ENCODE measurements around the gene MMP15. TPM values are rescaled to one million over a fixed set of nuclear protein-coding genes. Genes with fewer than 3 reads are reported as not detected.

The MMP15 gene
- total RNA-seq, 8 experiments from 2014 or later = 2.6 to 30.3 (median 14.8) TPM

DNA sequence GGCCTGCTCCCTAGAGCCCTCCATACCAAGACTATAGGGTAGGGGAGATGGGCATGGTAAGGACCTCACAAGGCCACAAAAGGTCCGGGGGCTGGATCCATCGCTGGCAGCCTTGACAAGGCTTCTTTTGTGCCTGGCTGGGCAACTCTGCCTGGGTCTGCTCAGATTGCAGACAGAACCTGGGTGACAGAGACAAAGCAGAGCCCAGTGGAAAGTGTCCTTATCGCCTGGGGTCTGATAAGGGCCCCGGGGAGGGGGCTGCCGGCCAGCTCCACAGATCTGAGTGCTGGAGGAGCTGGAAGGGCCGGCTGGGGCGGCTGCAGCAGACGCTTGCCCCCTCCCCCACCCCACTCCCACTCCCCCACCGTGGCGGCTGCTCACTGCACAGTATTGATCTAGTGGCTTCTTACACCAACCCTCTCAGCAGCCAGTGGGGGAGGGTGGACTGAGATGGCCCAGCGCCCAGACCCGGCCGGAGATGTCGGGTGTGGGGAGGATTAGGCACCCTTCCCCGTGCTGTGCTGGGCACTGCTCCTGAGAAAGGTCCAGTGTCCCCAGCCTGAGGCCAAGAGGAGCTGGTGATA, 7.2 kb downstream of the MMP15 start:
- Histone ChIP-seq H3K4me1 (replicated peaks in 1 of 2) (peaks cover 28 to 32% of the 10 kb centered on the region in 2 donors), H3K4me3 (no peak overlapping the region), H3K27ac (peak overlapping the region; percentile 58 to 72)
- 30 to 70% (median 50%) methylated on average over 1 to 2 of the region's 15 CpGs; no CpG with 5 or more reads in 5 of the 10 experiments for WGBS, 10 experiments
- in situ Hi-C loops (cut with MboI; ENCODE audit: low pct_unique_long_range_greater_than_20kb in 2 of 9, low sequenced_read_pairs in 9 of 9, unreplicated experiment in 9 of 9) = no loop called here
- peak in 6 of 8 experiments; percentile 28 to 88 (median 84) for ATAC-seq (replicated peaks in 6 of 8)

DNA sequence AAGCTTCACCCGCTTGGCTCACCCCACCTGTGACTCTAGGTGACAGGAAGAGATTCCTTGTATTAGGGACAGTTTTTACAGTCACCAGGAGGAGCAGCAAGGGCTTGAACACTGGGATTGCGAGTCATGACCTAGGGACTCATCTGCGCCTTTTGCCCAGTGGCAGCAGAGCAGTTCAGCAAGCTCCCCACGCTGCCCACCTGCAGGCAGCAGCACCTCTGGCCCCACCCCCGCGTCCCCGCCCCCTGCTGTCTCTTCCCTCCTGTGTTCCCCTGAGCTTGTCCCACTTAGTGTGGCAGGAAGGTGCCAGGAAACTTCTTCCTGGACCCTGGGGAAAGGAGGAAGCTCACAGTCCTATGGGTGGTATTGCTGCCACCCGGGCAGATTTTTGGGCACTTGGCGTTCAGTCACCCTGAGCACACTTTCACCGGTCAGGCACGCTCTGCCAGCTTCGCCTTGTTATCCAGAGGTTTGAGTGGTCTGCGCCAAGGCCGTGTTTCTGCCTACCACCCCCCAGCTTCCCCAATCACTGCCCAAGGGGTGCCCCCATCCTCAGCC, 8.7 kb downstream of the MMP15 start:
- WGBS, 10 experiments = 80 to 100% (median 90%) methylated on average over 1 to 2 of the region's 14 CpGs; no CpG with 5 or more reads in 5 of the 10 experiments
- H3K4me3 ChIP-seq = no peak overlapping the region
- H3K27ac ChIP-seq = no peak overlapping the region
- ATAC-seq (replicated peaks in 6 of 8) = no peak
- in situ Hi-C loops (cut with MboI; ENCODE audit: low pct_unique_long_range_greater_than_20kb in 2 of 9, low sequenced_read_pairs in 9 of 9, unreplicated experiment in 9 of 9) = no loop called here
- peaks cover 23 to 25% of the 10 kb centered on the region in 2 donors for H3K4me1 ChIP-seq (replicated peaks in 1 of 2)

DNA sequence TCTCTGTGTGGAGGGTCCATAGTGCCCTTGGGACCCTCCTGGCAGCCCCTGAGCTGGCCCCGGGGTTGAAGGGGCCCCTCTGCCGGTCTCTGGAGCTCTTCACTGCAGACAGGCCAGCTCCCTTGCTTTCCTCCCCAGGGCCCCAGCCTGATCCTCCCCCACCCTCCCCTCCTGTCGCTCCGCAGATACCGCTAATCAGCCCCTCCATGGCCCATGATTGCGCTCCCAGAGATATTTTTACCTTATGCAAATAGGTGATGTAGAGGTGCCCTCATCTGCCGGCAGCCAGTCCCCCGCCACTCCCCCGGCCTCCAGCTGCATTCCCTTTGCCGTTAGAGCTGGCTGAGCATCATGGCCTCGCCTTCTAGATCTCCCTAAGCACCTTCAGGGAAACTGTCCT, 9.2 kb downstream of the MMP15 start:
- Histone ChIP-seq H3K4me1 (replicated peaks in 1 of 2) (peaks cover 23% of the 10 kb centered on the region in 2 donors), H3K4me3 (no peak overlapping the region), H3K27ac (peak overlapping the region in 1 of 2 donors; percentile 31)
- WGBS, 10 experiments = 60% methylated on average over 1 of the region's 11 CpGs; no CpG with 5 or more reads in 9 of the 10 experiments
- peak in 3 of 8 experiments; percentile 36 to 44 (median 44) for ATAC-seq (replicated peaks in 6 of 8)
- in situ Hi-C loops (cut with MboI; ENCODE audit: low pct_unique_long_range_greater_than_20kb in 2 of 9, low sequenced_read_pairs in 9 of 9, unreplicated experiment in 9 of 9) = no loop called here

DNA sequence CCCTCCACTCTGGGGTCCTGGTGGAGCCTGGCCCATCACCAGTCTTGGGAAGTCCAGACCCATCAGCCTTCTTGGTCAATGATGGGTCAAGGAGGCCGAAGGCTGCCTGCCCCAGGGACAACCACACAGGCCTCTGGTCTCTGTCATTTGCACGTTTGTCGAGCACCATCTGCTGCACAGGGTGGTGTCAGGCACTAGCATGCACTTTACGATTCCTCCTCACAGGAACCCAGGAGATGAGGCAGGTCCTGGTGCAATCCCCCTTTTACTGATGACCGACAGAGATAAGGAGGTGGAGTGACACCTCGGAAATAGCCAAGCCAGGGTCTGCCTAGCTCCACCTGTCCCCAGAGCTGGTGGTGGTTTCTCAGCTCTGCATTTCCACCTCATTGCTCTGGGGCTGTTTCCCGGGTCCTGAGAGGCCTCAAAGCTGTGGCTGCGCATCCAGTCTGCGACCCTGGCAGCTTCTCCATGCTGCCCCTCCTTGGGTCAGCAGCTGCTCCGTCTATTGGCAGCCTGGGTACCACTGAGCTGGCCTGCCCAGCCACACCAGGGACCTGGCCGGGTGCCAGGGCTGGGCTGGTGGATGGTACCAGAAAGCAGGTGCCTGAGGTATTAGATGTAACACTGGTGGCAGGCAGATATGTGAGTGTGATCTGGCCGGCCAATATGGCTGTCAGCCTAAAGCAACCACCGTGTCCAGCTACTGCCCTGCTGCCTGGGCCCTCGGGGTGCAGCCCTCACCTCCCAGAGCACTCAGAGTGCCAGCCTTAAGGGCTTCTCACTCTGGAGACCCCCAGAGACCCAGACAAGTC, 10.0 kb downstream of the MMP15 start:
- peaks cover 23% of the 10 kb centered on the region in 2 donors for H3K4me1 ChIP-seq (replicated peaks in 1 of 2)
- H3K27ac ChIP-seq = peak overlapping the region in 1 of 2 donors; percentile 31
- no peak overlapping the region for H3K4me3 ChIP-seq
- 27 to 100% (median 86%) methylated on average over 1 to 5 of the region's 14 CpGs; no CpG with 5 or more reads in 5 of the 10 experiments for WGBS, 10 experiments
- ATAC-seq (replicated peaks in 6 of 8) = no peak
- in situ Hi-C loops (cut with MboI; ENCODE audit: low pct_unique_long_range_greater_than_20kb in 2 of 9, low sequenced_read_pairs in 9 of 9, unreplicated experiment in 9 of 9) = no loop called here

DNA sequence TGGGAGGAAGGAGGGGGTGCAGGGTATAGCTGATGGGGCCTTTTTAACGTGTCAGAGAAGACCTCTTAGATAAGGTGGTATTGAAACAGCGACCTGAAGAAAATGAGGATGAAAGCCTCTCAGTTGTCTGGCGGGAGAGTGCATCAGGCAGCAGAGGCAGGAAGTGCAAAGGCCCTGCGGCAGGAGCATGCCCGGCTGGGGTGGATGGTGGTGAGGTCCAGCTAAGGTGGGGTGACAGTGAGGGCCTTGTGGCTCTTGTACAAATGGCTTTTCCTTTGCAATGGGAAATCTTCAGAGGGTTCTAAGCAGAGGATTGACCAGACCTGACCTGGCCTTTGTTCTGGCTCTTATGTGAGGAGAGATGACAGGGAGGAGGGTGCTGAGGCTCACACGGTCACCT, 11.4 kb downstream of the MMP15 start:
- in situ Hi-C loops (cut with MboI; ENCODE audit: low pct_unique_long_range_greater_than_20kb in 2 of 9, low sequenced_read_pairs in 9 of 9, unreplicated experiment in 9 of 9) = no loop called here
- Histone ChIP-seq H3K4me3 (no peak overlapping the region), H3K27ac (no peak overlapping the region), H3K4me1 (replicated peaks in 1 of 2) (peaks cover 23% of the 10 kb centered on the region in 2 donors)
- no peak for ATAC-seq (replicated peaks in 6 of 8)
- WGBS, 10 experiments = 36 to 100% (median 92%) methylated on average over 1 to 5 of the region's 6 CpGs; no CpG with 5 or more reads in 4 of the 10 experiments

DNA sequence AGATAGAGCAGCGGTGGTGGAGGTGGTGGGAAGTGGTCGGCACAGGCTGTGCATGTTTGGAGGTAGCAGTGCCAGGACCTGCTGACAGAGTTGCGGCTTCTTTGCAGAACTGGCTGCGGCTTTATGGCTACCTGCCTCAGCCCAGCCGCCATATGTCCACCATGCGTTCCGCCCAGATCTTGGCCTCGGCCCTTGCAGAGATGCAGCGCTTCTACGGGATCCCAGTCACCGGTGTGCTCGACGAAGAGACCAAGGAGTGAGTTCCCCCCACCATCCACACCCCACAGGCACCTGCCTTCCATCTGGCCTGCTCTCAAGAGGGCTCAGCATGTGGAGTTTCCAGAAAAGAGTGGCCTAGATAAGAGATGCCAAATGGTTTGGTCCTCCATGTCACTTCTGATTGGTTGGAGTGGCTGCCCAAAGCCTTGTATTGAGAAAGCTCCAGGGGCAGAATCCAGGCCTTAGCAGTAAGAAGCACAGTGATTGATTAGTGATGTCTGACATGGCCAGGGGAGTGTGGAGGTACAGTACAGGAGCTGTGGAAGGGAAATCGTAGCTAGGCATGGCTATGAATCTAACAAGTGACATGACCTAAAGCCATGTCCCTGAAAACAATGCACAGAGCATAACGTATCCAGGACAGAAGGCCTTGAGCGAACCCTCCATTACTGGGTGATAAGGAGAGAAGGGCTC, 12.0 kb downstream of the MMP15 start:
- Histone ChIP-seq H3K4me1 (replicated peaks in 1 of 2) (peaks cover 18% of the 10 kb centered on the region in 2 donors), H3K27ac (no peak overlapping the region), H3K4me3 (no peak overlapping the region)
- no peak for ATAC-seq (replicated peaks in 6 of 8)
- 76 to 100% (median 90%) methylated on average over 1 to 12 of the region's 16 CpGs; no CpG with 5 or more reads in 4 of the 10 experiments for WGBS, 10 experiments
- in situ Hi-C loops (cut with MboI; ENCODE audit: low pct_unique_long_range_greater_than_20kb in 2 of 9, low sequenced_read_pairs in 9 of 9, unreplicated experiment in 9 of 9) = no loop called here

DNA sequence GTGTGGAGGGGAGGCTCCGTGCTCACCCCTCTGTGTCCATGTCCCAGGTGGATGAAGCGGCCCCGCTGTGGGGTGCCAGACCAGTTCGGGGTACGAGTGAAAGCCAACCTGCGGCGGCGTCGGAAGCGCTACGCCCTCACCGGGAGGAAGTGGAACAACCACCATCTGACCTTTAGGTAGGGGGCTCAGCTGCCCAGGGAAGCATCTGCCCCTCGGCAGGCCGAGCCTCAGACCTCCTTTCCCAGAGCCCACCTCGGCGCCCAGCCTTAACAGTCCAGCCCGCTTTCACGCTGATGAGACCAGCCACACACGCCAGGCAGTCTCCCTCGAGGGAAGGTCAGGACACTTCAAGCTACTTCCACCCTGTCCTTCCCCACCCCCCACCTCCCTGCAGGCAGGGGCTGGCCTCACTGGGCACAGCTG, 12.7 kb downstream of the MMP15 start:
- in situ Hi-C loops (cut with MboI; ENCODE audit: low pct_unique_long_range_greater_than_20kb in 2 of 9, low sequenced_read_pairs in 9 of 9, unreplicated experiment in 9 of 9) = no loop called here

DNA sequence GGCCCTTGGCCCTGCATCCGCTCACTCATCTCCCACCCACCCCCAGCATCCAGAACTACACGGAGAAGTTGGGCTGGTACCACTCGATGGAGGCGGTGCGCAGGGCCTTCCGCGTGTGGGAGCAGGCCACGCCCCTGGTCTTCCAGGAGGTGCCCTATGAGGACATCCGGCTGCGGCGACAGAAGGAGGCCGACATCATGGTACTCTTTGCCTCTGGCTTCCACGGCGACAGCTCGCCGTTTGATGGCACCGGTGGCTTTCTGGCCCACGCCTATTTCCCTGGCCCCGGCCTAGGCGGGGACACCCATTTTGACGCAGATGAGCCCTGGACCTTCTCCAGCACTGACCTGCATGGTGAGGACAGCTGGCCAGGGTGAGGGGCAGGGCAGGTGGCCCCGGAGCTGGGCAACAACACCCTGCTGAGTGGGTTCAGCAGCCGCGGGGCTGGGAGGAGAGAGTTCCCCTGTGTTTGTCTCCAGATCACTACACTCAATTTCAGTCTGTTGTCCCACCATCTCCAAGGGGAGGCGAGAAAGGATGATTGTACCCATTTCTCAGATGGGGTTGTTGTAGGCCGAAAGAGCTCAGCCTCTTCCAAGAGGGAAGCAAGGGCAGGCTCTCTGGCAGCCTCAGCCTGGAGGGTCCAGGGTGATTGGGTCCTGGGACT, 14.4 kb downstream of the MMP15 start:
- no peak for ATAC-seq (replicated peaks in 6 of 8)
- peaks cover 2 to 3% of the 10 kb centered on the region in 2 donors for H3K4me1 ChIP-seq (replicated peaks in 1 of 2)
- no peak overlapping the region for H3K4me3 ChIP-seq
- 63 to 100% (median 93%) methylated on average over 1 to 8 of the region's 26 CpGs; no CpG with 5 or more reads in 4 of the 10 experiments for WGBS, 10 experiments
- no peak overlapping the region for H3K27ac ChIP-seq
- in situ Hi-C loops (cut with MboI; ENCODE audit: low pct_unique_long_range_greater_than_20kb in 2 of 9, low sequenced_read_pairs in 9 of 9, unreplicated experiment in 9 of 9) = no loop called here

More for the DNA sequence above, 12.7 kb downstream of the MMP15 start:
- Histone ChIP-seq H3K4me1 (replicated peaks in 1 of 2) (peaks cover 10 to 11% of the 10 kb centered on the region in 2 donors), H3K27ac (no peak overlapping the region), H3K4me3 (no peak overlapping the region)
- 80 to 96% (median 89%) methylated on average over 1 to 15 of the region's 20 CpGs; no CpG with 5 or more reads in 7 of the 10 experiments for WGBS, 10 experiments
- no peak for ATAC-seq (replicated peaks in 6 of 8)

DNA sequence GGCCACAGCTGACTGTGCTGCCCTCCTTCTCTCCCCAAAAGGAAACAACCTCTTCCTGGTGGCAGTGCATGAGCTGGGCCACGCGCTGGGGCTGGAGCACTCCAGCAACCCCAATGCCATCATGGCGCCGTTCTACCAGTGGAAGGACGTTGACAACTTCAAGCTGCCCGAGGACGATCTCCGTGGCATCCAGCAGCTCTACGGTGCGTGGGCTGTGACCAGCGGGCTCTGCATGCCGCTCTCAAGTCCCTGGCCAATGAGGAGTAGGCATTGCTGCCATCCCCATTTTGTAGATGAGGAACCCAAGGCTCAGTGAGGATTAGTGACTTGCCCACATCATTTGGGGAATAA, 14.9 kb downstream of the MMP15 start:
- Histone ChIP-seq H3K4me1 (replicated peaks in 1 of 2) (no peaks in the 10 kb centered on the region), H3K27ac (no peak overlapping the region), H3K4me3 (no peak overlapping the region)
- no peak for ATAC-seq (replicated peaks in 6 of 8)
- in situ Hi-C loops (cut with MboI; ENCODE audit: low pct_unique_long_range_greater_than_20kb in 2 of 9, low sequenced_read_pairs in 9 of 9, unreplicated experiment in 9 of 9) = no loop called here
- 100% methylated on average over 4 of the region's 12 CpGs; no CpG with 5 or more reads in 8 of the 10 experiments for WGBS, 10 experiments

DNA sequence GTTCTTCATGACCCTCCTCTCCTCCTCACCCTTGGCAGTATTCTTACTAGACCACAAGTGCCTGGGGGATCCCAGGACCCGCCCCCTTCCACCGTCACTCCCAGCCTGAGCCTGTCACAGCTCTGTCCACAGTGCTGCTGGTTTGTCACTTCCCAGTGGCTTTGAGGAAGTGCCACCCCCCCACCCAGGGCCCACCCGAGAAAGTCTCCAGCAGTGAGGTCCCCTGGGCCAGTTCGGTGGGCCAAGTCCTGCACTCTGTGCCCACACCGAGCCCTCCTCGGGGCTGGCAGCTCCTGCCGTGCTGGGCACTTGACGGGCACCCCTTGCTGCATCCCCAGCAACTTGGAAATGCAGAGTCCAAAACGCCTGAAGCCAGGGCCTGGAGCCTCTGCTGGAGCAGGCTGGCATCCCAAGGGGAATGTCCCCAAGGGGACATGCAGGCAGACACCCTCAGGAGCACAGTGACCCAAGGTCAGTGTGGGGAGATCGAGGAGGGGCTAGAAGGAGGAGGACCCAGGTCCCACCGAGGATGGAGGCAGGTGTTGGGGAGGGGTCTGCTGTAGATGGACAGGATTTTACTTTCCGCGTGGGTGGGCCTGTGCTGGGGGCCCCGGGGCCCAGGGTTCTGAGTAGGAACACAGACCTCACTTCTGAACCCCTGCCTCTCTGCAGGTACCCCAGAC, 15.5 kb downstream of the MMP15 start:
- Histone ChIP-seq H3K4me1 (replicated peaks in 1 of 2) (no peaks in the 10 kb centered on the region), H3K4me3 (no peak overlapping the region), H3K27ac (no peak overlapping the region)
- in situ Hi-C loops (cut with MboI; ENCODE audit: low pct_unique_long_range_greater_than_20kb in 2 of 9, low sequenced_read_pairs in 9 of 9, unreplicated experiment in 9 of 9) = no loop called here
- WGBS, 10 experiments = 50 to 80% methylated on average over 1 to 2 of the region's 14 CpGs; no CpG with 5 or more reads in 8 of the 10 experiments
- no peak for ATAC-seq (replicated peaks in 6 of 8)

DNA sequence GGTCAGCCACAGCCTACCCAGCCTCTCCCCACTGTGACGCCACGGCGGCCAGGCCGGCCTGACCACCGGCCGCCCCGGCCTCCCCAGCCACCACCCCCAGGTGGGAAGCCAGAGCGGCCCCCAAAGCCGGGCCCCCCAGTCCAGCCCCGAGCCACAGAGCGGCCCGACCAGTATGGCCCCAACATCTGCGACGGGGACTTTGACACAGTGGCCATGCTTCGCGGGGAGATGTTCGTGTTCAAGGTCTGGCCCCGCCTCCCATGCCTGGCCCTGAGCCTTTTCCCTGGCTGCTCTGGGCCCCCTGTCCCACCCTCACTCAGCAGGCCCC, 16.0 kb downstream of the MMP15 start:
- in situ Hi-C loops (cut with MboI; ENCODE audit: low pct_unique_long_range_greater_than_20kb in 2 of 9, low sequenced_read_pairs in 9 of 9, unreplicated experiment in 9 of 9) = no loop called here
- H3K4me3 ChIP-seq = no peak overlapping the region
- no peak for ATAC-seq (replicated peaks in 6 of 8)
- WGBS, 10 experiments = 90% methylated on average over 2 of the region's 18 CpGs; no CpG with 5 or more reads in 9 of the 10 experiments
- no peak overlapping the region for H3K27ac ChIP-seq
- H3K4me1 ChIP-seq (replicated peaks in 1 of 2) = no peaks in the 10 kb centered on the region
